Inflammatory macrophage (primary cell): ENCODE measurements around the gene NEGR1.

Experiments used
- DNase-seq, 2 donors: peaks; one replicate each; pipeline ENCODE4 v3.0.0-alpha.2; 2020 to 2022

The NEGR1 gene

DNA sequence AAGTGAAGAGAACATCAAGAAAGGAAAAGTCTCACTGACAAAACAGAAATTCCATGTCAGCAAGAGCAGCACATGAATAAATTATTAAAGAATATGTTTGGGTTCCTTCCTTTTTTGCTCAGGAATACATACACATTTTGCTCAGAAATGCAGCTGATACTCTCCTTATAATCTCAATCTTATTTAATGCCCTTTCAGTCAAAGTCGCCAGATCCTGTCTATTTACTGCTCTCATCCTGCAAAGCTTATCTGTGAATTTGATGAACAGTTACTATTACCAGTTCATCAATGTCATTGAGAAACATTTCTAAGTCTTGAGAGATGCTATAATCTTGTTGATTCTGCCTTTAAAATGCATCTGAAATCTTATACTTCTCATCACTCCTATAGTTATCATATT is 658.5 kb downstream of the NEGR1 start:
- DNase-seq = no peak

DNA sequence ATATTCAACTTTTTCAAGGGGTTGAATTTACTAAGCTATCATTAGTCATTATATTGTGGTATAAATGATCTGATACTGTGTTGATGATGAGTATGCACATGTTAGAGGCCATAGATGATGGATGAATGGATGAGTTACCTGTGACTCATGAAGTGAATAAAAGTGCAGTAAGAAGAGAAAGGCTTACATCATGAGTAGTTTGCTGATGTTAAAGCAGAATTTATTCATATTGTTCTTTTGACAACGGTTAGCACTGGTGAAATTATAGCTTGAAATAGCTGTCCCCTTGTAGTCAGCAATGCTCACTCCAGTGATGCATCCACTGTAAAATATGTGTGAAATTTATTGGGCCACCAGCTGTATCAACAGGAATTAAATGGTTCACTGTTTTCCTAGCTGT is 660.6 kb downstream of the NEGR1 start:
- DNase-seq = no peak

DNA sequence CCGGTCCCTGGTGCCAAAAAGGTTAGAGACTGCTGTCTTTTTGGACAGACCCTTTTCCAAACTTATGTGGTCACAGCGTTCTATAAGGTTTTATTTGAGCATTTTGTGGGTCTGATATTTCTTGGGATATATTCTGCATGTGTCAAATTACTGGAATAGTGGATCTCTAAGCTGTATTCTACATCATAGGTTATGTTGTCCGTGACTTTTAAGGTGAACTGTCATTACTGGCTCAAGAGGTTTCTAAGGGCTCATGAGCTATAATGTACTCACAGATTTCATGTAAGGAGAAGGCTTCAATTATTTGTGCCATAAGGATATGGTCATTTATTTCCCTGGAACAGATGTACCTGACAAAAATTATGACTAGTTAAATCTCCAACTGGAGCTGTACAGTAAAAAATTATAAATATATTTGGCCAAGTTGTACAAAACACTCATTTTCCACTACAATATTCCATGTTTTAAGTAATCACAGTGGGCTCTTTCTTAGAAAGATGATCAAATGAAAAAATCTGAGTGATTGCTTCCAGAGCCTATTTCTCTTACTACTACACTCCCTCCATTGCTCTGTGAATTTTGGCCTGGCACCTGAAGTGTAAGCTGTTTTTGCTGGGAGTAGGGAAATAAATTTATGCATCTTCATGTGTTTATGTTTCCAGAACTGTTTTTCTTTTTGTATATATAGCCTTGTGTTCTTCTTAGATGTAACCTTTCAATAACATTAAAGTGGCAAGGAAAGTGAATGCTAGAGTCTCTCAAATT is 663.4 kb downstream of the NEGR1 start:
- DNase-seq = no peak

DNA sequence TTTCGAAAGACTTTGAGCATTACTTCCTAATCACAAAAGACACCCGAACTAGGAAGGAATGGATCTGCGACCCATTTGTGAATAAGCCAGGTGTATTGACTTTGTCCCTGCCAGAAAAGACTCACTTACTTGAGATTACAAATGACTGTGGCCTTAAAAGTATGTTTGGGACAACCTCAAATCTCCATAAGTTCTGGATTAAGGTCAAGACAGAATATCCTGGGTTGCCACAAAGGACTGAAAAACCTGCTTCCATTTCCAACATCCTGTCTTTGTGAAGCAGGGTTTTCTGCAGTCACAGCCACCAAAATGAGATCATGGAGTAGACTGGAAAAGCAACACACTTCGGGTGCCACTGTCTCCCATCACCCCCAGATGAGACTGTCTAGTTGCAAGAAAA is 664.1 kb downstream of the NEGR1 start:
- no peak for DNase-seq

DNA sequence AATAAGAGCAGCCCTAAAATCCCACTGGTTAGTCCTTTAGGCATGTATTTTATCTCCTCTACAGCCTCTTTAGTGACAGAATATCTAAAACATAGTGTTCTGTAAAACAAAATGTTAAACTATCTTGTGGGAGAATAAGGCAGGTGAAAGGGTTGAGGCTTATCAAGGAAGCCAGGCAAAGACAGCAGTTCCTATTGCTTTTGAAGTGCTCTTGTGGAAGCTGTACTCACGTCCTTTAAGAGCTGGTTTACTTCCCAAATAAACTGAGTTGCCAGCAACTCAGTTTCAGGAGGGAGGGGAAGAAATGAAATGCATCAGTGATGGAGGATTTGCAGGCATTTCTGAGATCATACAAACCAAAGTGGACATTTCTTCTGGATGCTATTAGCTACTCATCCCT is 671.9 kb downstream of the NEGR1 start:
- no peak for DNase-seq

DNA sequence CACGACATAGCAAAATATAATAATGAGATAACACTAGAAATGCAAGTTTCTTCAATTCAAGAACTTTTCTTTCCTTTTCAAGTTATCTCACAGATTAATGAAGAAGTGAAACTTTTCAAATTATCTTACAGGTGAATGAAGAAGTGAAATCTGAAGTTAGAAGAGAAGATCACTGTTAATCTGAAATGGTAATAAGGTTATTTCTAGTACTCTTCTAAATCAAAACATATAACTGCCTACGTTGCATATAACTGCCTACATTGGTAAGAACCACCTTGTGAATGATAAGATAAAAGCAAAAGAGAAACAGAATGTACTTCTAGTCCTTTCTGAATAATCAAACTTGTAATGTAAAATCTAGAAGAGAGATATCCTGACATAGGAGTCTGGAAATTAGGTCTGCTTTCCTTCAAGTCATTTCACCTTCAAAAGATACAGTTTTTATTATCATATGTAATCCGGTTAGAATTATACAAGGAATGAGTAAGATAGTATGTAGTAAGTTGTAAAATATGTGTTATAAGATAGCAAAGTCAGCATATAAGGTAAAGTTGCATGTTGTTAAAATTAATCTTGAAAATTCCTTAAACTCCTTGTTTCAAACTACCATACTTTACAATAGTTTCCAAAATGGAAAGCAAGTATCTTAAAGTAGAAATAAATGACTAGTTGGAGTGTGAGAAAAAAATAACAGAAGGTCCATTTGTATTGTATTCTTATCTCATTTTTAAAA is 679.1 kb downstream of the NEGR1 start:
- no peak for DNase-seq

DNA sequence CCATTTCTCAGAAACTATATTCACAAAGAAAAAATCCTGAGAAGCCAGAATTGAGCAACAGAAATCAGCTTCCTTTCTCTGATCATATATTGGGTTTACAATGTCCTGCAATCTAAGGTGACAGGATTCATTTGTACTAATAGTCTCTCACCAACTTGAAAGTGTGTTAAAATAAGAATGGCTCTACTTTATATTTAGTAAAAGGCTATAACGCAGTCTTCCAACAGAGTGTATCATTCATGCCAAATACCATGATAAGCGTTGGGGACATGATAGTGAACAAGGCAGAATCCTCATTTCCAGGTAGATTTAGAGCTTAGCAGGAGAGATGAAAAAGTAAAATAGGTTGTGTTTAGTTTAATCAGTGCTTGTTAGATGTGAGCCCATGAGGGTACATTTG is 682.3 kb downstream of the NEGR1 start:
- no peak for DNase-seq

DNA sequence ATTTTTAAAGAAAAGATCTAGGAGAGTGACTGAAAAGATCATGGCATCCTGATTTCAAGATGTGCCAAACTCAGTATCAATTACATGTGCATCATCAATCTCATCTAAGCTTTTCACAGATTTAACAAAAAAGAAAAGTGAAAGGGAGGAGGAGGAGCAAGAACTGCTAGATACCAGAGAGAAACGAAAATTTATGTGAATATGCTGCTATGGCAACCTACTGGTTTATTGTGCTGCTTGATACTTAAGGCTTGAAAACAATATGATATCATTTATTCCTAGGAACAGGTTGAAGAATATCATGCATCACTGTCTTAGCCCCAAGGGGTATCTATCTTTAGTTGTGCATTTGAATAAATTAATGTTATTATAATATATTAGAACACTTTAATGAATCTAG is 683.0 kb downstream of the NEGR1 start:
- no peak for DNase-seq

DNA sequence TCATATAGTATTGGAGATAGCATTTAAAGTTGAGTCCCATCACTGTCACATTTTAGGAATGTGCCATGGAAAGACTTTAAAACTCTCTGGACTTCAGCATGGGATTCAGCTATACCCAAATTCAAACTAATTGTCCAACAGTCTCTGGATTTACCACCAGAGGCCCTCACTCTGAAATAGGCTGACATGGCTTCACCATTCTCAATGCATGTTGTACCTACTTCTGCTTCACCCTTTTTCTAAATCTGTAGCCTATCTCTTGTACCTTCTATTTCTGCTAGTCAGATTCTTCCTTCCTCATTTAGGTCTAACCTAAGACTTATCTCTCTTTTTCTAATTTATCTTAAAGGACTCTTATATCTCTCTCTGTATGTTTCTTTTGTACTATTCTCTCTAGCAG is 688.8 kb downstream of the NEGR1 start:
- DNase-seq = no peak

DNA sequence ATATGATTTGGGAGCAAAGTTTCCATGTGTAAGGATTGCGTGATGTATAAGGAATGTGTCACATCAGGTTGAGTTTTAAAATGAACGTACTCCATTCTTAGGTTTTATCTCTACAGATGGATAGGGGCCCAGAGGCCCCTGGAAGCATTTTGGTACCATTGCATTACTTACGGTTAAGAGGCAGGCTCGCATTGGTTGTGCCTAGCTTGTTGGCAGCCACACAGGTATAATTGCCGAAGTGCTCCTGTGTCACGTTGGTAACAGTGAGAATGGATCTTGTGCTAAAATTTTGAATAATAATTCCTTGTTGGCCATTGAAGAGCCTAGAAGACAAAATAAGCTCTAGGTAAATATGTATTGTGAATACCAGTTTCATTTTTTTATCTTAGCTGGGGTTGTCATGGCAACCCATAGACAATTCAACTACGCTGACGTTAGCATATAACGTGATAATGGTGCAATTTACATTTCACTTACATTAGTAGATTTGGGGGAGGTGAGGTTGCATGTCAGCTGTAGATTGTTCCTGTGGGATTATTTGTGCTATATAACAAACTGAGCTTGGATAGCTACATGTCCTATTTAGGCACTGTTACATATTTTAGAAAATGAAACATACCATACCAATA is 689.6 kb downstream of the NEGR1 start:
- no peak for DNase-seq

DNA sequence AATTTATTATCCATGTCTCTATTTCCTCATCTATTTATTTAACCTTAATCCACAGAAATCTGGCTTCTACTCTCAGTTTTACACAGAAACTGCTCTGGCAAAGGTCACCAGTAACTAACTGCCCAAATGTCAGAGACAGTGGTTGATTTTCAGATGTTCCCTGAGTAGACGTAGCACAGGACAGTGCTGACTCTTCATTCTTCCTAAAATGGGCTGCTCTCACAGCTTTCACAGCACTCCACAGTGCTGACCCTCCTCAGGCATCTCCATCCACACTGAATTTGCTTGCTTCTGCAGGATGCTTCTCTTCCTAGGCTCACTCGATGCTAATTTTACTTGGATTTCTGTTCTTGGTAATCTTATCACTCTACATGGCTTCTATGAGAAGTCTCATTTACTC is 693.3 kb downstream of the NEGR1 start:
- DNase-seq = no peak

DNA sequence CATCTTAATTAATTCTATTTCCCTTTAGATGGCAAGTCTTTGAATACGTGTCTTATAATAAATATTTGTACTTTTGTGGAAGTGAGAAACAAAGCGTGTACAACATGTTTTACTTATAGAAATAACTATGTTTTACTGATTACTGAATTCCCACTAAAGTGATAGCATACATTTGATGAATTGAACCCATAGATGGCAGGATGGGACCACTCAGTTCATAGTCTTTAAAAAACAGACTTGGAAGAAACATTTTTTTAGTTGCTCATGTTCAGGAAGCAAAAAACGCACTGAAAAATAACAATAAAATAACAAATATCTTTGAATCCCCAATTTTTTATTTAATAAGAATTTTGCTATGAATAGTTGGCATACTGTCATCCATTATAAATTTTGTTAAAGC is 694.4 kb downstream of the NEGR1 start:
- DNase-seq = no peak

DNA sequence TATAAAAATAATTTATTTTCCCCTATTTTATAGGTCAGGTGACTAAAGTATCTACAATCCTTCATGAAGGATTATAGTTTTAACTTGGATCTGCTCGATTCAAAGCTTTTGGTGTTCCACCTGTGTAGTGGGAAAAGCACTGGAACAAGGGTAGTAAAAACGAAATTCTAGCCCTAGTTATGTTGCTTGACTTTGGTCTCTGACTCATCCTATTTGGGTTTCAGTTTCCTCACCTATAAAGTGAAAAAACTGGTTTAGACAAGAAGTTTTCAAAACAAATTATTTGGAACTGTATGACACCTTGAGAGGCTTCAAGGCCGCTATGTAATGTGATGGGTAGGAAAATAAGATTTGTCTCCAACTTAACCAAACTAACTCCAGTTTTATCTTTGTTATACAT is 696.3 kb downstream of the NEGR1 start:
- no peak for DNase-seq

DNA sequence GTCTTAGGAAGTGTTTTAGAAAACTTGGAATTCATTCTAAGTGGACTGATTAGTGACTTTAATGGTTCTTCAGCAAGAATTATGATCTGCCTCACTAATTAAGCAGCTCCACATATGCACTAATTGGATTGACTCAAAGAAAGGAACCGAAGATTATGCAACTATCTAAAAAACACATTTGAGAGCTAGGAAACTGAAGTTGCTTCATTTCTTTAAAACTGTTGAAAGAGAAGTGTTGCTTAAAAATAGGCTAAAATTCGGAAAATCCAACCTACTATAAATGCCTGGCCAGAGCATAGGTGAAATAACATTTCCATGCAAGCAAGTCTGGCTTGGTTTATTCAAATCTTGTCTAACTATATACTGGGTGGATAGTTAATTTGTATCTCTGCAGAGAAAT is 698.6 kb downstream of the NEGR1 start:
- peak; percentile 6 to 69 for DNase-seq

DNA sequence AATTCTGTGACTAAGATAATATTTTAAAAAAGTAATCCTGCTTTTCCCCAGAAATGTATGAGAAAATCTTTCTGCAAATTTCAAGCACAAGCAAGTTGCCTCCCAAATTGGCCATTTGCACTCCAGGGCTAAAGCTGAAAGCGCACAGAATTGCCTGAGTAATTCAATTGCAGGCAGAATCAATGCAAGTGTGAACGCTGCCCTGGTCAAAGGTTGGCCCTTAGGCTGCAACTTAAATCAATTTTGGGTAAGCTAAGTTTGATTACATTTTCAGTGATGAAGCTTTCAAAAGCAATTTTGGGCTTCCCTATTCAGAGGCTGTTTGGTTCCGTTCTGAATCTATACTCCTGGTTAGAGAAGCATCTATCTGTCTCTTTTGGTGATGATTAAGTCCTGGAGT is 699.7 kb downstream of the NEGR1 start:
- DNase-seq = no peak

DNA sequence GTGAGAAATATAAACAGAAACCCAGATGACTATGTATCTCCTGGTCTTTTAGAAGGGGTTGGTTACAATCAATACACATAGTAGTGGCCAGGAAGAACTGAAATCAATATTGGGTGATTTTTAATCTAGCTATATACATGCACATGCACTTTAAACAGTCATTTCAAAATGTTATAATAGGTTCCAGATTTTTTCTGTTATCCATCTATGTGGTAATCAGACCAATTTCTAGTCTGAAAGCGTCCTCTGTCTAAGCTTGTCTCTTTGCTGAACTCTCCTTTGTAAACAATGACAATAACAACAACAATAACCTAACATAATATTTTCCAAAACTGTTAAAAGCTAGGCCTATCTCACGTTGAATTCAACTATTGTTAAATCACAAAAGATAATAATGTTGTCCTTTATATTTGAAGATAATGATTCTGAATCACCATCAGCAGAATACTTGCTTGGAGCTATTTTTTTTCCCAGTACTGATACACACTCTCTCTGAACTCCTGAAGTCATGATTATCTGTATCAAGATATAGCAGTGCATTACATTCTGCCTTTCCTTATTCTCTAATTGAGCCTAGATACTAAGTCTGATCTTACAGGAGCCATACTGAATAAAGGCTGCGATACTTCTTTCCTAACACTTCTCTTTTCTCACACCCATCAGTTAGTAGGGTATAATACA is 704.7 kb downstream of the NEGR1 start:
- no peak for DNase-seq

DNA sequence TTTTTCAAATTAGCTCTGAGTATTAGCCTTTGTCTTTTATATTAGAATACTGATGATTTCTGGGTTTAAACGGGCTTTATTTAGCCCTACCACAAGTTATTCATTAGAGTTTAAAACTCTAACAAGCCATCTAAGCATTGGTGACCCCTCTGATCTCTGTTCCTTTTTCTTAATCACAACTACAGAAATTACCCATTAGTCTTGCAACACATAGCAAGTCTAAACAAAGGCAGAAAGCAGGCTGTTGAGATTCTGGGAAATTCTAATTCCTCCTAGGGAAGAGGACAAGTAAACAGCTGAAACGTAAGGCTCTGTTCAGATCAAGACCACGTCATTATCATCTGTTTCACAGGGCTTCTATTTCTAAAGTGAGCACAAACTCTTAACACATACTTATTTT is 710.3 kb downstream of the NEGR1 start:
- DNase-seq = peak in 1 of 2 donors; percentile 21

DNA sequence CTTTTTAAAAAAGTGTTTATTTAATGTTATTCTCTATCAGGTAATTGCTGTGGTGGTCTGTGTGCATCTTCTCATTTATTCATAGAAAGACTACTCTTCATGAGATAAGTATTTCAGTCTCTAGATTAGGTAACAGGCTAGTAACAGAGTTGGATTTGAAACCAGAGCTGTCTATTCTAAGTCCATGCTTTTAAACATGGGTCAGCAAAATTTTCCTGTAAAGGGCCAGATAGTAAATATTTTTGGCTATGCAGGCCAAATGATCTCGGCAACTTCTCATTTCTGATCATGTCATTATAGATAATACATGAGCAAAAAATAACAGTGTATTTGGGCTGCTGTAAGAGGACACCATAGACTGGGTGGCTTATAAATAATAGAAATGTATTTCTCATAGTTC is 715.9 kb downstream of the NEGR1 start:
- DNase-seq = no peak

DNA sequence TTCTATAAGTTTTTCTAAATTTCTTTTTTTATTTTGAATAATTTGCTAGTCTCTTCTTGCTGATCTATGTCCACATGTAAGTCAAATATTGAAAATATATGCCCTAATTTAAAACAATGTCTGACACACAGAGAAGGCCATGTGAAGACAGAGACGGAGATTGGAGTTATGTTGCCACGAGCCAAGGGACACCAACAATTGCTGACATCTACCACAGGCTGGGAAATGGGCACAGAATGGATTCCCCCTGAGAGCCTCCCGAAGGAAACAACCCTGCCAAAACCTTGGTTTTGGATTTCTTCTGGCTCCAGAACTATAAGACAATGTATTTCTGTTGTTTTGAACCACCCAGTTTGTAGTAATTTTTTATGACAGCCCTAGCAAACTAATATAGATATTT is 716.5 kb downstream of the NEGR1 start:
- DNase-seq = no peak

DNA sequence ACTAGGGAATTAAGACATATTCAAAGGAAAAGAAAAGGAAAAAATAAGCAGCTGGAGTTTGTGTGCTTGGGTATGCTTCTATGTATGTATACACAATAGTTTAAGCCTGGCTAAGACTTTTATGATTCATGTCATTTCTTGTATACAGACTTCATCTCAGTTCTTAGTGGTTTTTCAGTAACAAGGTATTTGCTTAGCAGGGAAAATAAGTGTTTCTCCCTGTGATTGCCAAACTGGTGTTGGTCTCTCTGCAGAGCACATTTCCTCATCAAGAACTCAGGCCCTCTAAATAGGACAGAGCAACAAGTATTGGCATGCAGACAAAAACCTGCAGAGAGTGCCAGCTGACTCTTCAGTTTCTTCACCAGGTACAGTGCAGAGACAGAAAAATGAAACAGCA is 717.1 kb downstream of the NEGR1 start:
- no peak for DNase-seq

DNA sequence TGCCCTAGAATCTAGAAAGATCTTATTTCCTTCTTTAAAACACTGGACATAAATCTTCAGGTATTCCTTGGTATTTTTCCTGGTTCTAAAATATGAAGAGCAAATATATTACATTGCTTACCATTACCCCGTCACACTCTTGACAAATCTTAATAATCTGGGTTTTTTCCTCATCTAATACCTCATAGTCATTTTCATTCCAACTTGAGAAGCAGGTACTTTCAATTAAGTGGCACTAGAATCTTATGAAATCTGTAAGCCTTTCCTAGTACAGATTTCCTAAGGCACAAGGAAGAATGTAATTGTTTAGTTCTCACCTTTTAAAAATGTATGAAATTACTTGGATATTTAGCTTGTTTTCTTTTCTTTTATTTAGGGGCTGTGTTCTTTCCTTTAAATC is 720.0 kb downstream of the NEGR1 start:
- DNase-seq = no peak

DNA sequence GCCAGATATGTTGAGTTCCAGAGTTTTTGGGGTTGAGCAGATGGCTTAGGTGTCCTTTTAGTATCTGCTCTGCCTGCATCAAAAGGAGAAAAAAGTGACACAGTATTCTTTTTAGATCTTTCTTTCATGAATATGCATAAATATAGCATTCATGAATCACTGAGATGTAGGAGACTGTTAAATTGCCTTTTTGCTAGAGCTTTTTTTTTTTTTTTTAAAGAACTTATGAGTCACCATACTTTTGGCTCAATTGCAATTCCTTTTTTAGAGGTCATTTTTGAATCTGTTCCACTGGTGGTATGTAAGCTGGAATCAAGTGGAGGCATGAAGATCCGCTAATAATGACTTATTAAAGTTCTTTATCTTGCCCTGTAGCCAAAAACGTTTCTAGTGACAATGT is 720.6 kb downstream of the NEGR1 start:
- no peak for DNase-seq

DNA sequence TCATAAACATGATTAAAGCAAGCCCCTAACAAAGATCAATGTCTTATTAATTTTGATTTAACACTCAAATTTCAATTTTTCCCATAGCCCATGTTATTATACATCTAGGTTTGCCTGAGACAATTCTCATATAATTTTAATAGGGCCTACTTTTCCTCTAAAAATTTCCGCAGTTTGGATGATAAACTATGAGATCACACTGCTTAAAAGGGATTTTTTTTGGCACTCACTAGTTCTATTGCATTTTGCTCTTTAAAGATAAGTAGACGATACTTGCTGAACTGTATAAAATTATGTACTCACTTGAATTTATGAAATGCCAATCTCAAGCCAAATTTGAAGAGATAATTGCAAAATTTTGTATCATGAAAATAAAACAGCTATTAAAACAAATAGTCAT is 721.1 kb downstream of the NEGR1 start:
- DNase-seq = no peak

DNA sequence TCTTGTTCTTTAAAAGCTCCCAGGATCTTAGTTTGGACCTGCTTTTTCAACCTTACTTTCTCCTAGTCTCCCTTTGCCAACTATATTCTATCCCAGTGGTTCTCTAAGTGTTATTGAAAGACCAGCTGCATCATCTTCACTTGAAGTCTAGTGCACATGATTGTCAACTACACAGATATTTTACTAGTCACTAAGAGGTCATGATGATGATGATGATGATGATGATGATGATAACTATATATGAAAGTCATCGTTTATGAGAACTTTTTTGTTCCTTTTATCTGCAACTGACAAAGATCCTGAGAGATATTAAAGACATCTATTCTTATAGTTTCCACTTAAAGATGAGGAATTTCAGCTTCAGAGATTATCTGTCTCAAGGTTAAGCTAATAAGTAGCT is 722.5 kb downstream of the NEGR1 start:
- no peak for DNase-seq
